ENCODE results near the gene MAVS. TPM values are rescaled to one million over a fixed set of nuclear protein-coding genes. Genes with fewer than 3 reads are reported as not detected.
"Not testable (repeated sequence)": the region's sequence is repeated elsewhere in the genome, so short reads cannot be mapped to it uniquely, and the experiment has no call there.

The MAVS gene
- total RNA-seq, 1 experiment from 2014 or later: 32.3 TPM

GRCh38 chr20:3896302-3896701 is 49.7 kb downstream of the MAVS start:
- in situ Hi-C loops (cut with HindIII; ENCODE audit: low pct_unique_long_range_greater_than_20kb, low sequenced_read_pairs) (no loop called here), intact Hi-C loops (cut with micrococcal nuclease; ENCODE audit: unreplicated experiment) (no loop called here)
- no peak for ATAC-seq
- Histone ChIP-seq H3K4me3 (ENCODE audit: low read depth in 2 of 2, low read length in 2 of 2) (no peak overlapping the region), H3K36me3 (ENCODE audit: control insufficient read depth, insufficient read depth, low read length) (no peaks in the 10 kb centered on the region; the same call in 1 of the 2 replicates), H3K27me3 (ENCODE audit: control insufficient read depth, insufficient read depth, low read length) (no peaks in the 10 kb centered on the region), H3K27ac (ENCODE audit: low read length) (no peak overlapping the region), H3K9me3 (ENCODE audit: control insufficient read depth, insufficient read depth, low read depth, low read length) (no peaks in the 10 kb centered on the region), H3K4me1 (ENCODE audit: control insufficient read depth, insufficient read depth, low read length) (peaks cover 63% of the 10 kb centered on the region)
- DNase-seq (ENCODE audit: low read depth, low spot score): no peak
- no peak for TF ChIP-seq POLR2AphosphoS5 (IDR thresholded peaks at IDR 0.05; ENCODE audit: low read depth, low read length)
- TF ChIP-seq SIN3A (IDR thresholded peaks at IDR 0.05; ENCODE audit: borderline replicate concordance, insufficient read depth, low read depth, low read length): no peak
- no peak for TF ChIP-seq TCF7L2 (IDR thresholded peaks at IDR 0.05; ENCODE audit: low read depth, low read length)
- TF ChIP-seq REST (IDR thresholded peaks at IDR 0.05; ENCODE audit: insufficient read depth in 1 of 2, low read depth in 2 of 2, low read length in 1 of 2): no peak
- TF ChIP-seq CTCF (IDR thresholded peaks at IDR 0.05): no peak
- ChIA-PET POLR2A (interaction anchor here (0.6 kb wide), 1 partner anchor 16 kb away, joined by 4 read pairs; no protein-coding TSS in a partner anchor), CTCF (no interaction called here)
- BruUV-seq (replicated peaks): no TSS peak

GRCh38 chr20:3896853-3897583 is 50.4 kb downstream of the MAVS start:
- Histone ChIP-seq H3K36me3 (ENCODE audit: control insufficient read depth, insufficient read depth, low read length) (no peaks in the 10 kb centered on the region; the same call in 1 of the 2 replicates), H3K4me3 (ENCODE audit: low read depth in 2 of 2, low read length in 2 of 2) (no peak overlapping the region), H3K9me3 (ENCODE audit: control insufficient read depth, insufficient read depth, low read depth, low read length) (no peaks in the 10 kb centered on the region), H3K4me1 (ENCODE audit: control insufficient read depth, insufficient read depth, low read length) (peaks cover 64% of the 10 kb centered on the region), H3K27me3 (ENCODE audit: control insufficient read depth, insufficient read depth, low read length) (no peaks in the 10 kb centered on the region), H3K27ac (ENCODE audit: low read length) (peak overlapping the region; percentile 34; the same call in 1 of the 2 replicates)
- CTCF ChIA-PET: interaction anchor here (0.6 kb wide), 1 partner anchor 1560 kb away, joined by 5 read pairs; no protein-coding TSS in a partner anchor
- POLR2A ChIA-PET: interaction anchor here (0.5 to 0.8 kb wide), 2 partner anchors 42 to 69 kb away, joined by 3 to 5 read pairs; no protein-coding TSS in a partner anchor
- in situ Hi-C loops (cut with HindIII; ENCODE audit: low pct_unique_long_range_greater_than_20kb, low sequenced_read_pairs): no loop called here
- intact Hi-C loops (cut with micrococcal nuclease; ENCODE audit: unreplicated experiment): no loop called here
- ATAC-seq (no peak), DNase-seq (ENCODE audit: low read depth, low spot score) (no peak)
- TF ChIP-seq REST (IDR thresholded peaks at IDR 0.05; ENCODE audit: insufficient read depth in 1 of 2, low read depth in 2 of 2, low read length in 1 of 2) (no peak), SIN3A (IDR thresholded peaks at IDR 0.05; ENCODE audit: borderline replicate concordance, insufficient read depth, low read depth, low read length) (no peak), CTCF (IDR thresholded peaks at IDR 0.05) (no peak), POLR2AphosphoS5 (IDR thresholded peaks at IDR 0.05; ENCODE audit: low read depth, low read length) (no peak), TCF7L2 (IDR thresholded peaks at IDR 0.05; ENCODE audit: low read depth, low read length) (no peak)
- BruUV-seq (replicated peaks): no TSS peak

- CTCF ChIA-PET; H3K27ac ChIP-seq (ENCODE audit: low read length); DNase-seq (ENCODE audit: low read depth, low spot score); POLR2A ChIA-PET; BruUV-seq (replicated peaks); H3K4me3 ChIP-seq (ENCODE audit: low read depth in 2 of 2, low read length in 2 of 2); H3K9me3 ChIP-seq (ENCODE audit: control insufficient read depth, insufficient read depth, low read depth, low read length); ATAC-seq; intact Hi-C loops (cut with micrococcal nuclease; ENCODE audit: unreplicated experiment); H3K27me3 ChIP-seq (ENCODE audit: control insufficient read depth, insufficient read depth, low read length); in situ Hi-C loops (cut with HindIII; ENCODE audit: low pct_unique_long_range_greater_than_20kb, low sequenced_read_pairs); H3K36me3 ChIP-seq (ENCODE audit: control insufficient read depth, insufficient read depth, low read length): not testable (repeated sequence)
- peaks cover 59% of the 10 kb centered on the region for H3K4me1 ChIP-seq (ENCODE audit: control insufficient read depth, insufficient read depth, low read length)
Measured at GRCh38 chr20:3898181-3898580, 51.5 kb downstream of the MAVS start.

All from Panc1 (cell line).